IMR-90 (cell line): ENCODE results near the gene ME3. TPM values are rescaled to one million over a fixed set of nuclear protein-coding genes. Genes with fewer than 3 reads are reported as not detected.

Source experiments
- ATAC-seq: fragments of 200-7000 bp; cut with Tn5 transposase; 2 replicates; pipeline ENCODE4 v1.9.1; 2020; ENCODE audit warnings: low read depth, mild to moderate bottlenecking, moderate library complexity
- BruUV-seq: library from RNA; stranded (reverse); fragments of 400-500 nt; replicated peaks from 2 replicates; lab custom pipeline; 2021; lab: Mats Ljungman, UMichigan
- CTCF ChIA-PET: fragments of 300-600 bp; formaldehyde crosslinking; extraction: SDS; loops from one replicate; lab custom pipeline; 2021; ENCODE audit warnings: antibody characterized with exemption; lab: Yijun Ruan, JAX
- POLR2A ChIA-PET: fragments of 300-600 bp; sonication (Branson Sonifier 250); formaldehyde crosslinking; loops from one replicate; lab custom pipeline; 2022; ENCODE audit warnings: antibody characterized with exemption; ENCODE audit not compliant: unreplicated experiment; lab: Charles Lee
- DNase-seq: peaks from one replicate; pipeline ENCODE4 v3.0.0; 2013
- H2AFZ ChIP-seq: replicated peaks from 2 replicates; pipeline ENCODE3; 2013; ENCODE audit warnings: low read length, mild to moderate bottlenecking; ENCODE audit not compliant: poor library complexity
- H2AK5ac ChIP-seq: 2 replicates; pipeline ENCODE4 v1.6.1; 2013; ENCODE audit warnings: low read depth, low read length, inconsistent platforms
- H2AK9ac ChIP-seq: replicated peaks from 2 replicates; pipeline ENCODE3; 2013; ENCODE audit warnings: mild to moderate bottlenecking, low read depth, low read length, moderate library complexity; ENCODE audit not compliant: poor library complexity
- H2BK120ac ChIP-seq: 2 replicates; pipeline ENCODE4 v1.6.1; 2013; ENCODE audit warnings: low read depth, low read length, inconsistent platforms
- H2BK15ac ChIP-seq: 3 replicates; pipeline ENCODE4 v1.6.1; 2013; ENCODE audit warnings: low read depth, low read length, inconsistent platforms
- H2BK20ac ChIP-seq: 2 replicates; pipeline ENCODE4 v1.6.1; 2013; ENCODE audit warnings: low read depth, mild to moderate bottlenecking, inconsistent platforms, low read length, moderate library complexity
- H2BK5ac ChIP-seq: 2 replicates; pipeline ENCODE4 v1.6.1; 2013; ENCODE audit warnings: mild to moderate bottlenecking, low read depth, low read length, inconsistent platforms; ENCODE audit not compliant: poor library complexity, severe bottlenecking
- H3K14ac ChIP-seq: replicated peaks from 2 replicates; pipeline ENCODE4 v1.6.1; 2013; ENCODE audit warnings: low read depth, low read length, inconsistent platforms
- H3K18ac ChIP-seq: 2 replicates; pipeline ENCODE4 v1.6.1; 2013; ENCODE audit warnings: low read depth, low read length, control low read depth
- H3K23ac ChIP-seq: 2 replicates; pipeline ENCODE4 v1.6.1; 2013; ENCODE audit warnings: low read depth, low read length, inconsistent platforms
- H3K27ac ChIP-seq: 2 replicates; pipeline ENCODE4 v1.5.1; 2013; ENCODE audit warnings: mild to moderate bottlenecking, control low read depth, low read length; ENCODE audit not compliant: insufficient read depth
- H3K27me3 ChIP-seq: 2 replicates; pipeline ENCODE4 v1.6.1; 2013; ENCODE audit warnings: low read length; ENCODE audit not compliant: control insufficient read depth, insufficient read depth
- H3K36me3 ChIP-seq: 2 replicates; pipeline ENCODE4 v1.6.1; 2013; ENCODE audit warnings: low read length, mixed read lengths; ENCODE audit not compliant: control insufficient read depth, insufficient read depth
- H3K4ac ChIP-seq: 2 replicates; pipeline ENCODE4 v1.6.1; 2013; ENCODE audit warnings: low read depth, low read length, inconsistent platforms
- H3K4me1 ChIP-seq: 2 replicates; pipeline ENCODE4 v1.6.1; 2013; ENCODE audit warnings: low read length, mixed read lengths; ENCODE audit not compliant: control insufficient read depth, insufficient read depth
- H3K4me2 ChIP-seq: 2 replicates; pipeline ENCODE4 v1.6.1; 2013; ENCODE audit warnings: low read depth, mild to moderate bottlenecking, control low read depth, low read length, moderate library complexity
- H3K4me3 ChIP-seq: 2 replicates; pipeline ENCODE4 v1.5.1; 2013; ENCODE audit warnings: low read depth, mild to moderate bottlenecking, control low read depth, low read length, moderate library complexity; ENCODE audit not compliant: insufficient read depth
- H3K56ac ChIP-seq: 2 replicates; pipeline ENCODE4 v1.6.1; 2013; ENCODE audit warnings: low read length, inconsistent platforms; ENCODE audit not compliant: insufficient read depth; ENCODE audit errors: extremely low read depth
- H3K79me1 ChIP-seq, 2 experiments: 2 replicates each; pipeline ENCODE4 v1.6.1; 2013; ENCODE audit warnings: low read length in 2 of 2, inconsistent platforms in 1 of 2, low read depth in 1 of 2
- H3K9ac ChIP-seq: 2 replicates; pipeline ENCODE4 v1.6.1; 2013; ENCODE audit warnings: low read depth, low read length, control low read depth
- H3K9me1 ChIP-seq: 2 replicates; pipeline ENCODE4 v1.6.1; 2013; ENCODE audit warnings: low read length, inconsistent platforms; ENCODE audit not compliant: insufficient read depth
- H3K9me3 ChIP-seq: 2 replicates; pipeline ENCODE4 v1.6.1; 2013; ENCODE audit warnings: low read length; ENCODE audit not compliant: control insufficient read depth, insufficient read depth
- H4K20me1 ChIP-seq: 2 replicates; pipeline ENCODE4 v1.6.1; 2013; ENCODE audit warnings: low read length, inconsistent platforms; ENCODE audit not compliant: insufficient read depth
- H4K5ac ChIP-seq: 2 replicates; pipeline ENCODE4 v1.6.1; 2013; ENCODE audit warnings: mild to moderate bottlenecking, low read depth, low read length, control low read depth
- H4K8ac ChIP-seq, 2 experiments: 2 replicates each; pipeline ENCODE4 v1.6.1; 2013; ENCODE audit warnings: low read depth in 2 of 2, low read length in 2 of 2, control low read depth in 1 of 2, inconsistent platforms in 1 of 2
- H4K91ac ChIP-seq: 2 replicates; pipeline ENCODE4 v1.6.1; 2013; ENCODE audit warnings: low read depth, low read length, inconsistent platforms; ENCODE audit not compliant: insufficient read depth
- BHLHE40 ChIP-seq: fragments of 150-350 bp; IDR thresholded peaks from 2 replicates; pipeline ENCODE4 v1.6.1; 2016; ENCODE audit warnings: mild to moderate bottlenecking, low read depth, low read length
- CEBPB ChIP-seq: IDR thresholded peaks from 2 replicates; pipeline ENCODE4 v1.6.1; 2012; ENCODE audit warnings: low read depth, low read length, improper control_type of control experiment
- CHD1 ChIP-seq: IDR thresholded peaks from 2 replicates; pipeline ENCODE4 v1.6.1; 2012; ENCODE audit warnings: low read depth, low read length, improper control_type of control experiment
- POLR2A ChIP-seq: IDR thresholded peaks from 2 replicates; pipeline ENCODE4 v1.6.1; 2012; ENCODE audit warnings: mild to moderate bottlenecking, low read depth, low read length
- WGBS, 2 experiments: methylation state at CpG; one replicate each; pipeline versions ENCODE4 v1.1.5 to v1.1.7; 2013; ENCODE audit warnings: missing lambda C conversion rate in 2 of 2; ENCODE audit not compliant: insufficient read length in 1 of 2; ENCODE audit errors: extremely low coverage in 2 of 2; 5-methylcytosine and 5-hydroxymethylcytosine counted together
- dilution Hi-C: fragments of 300-500 bp; cut with HindIII; formaldehyde crosslinking; loops from one replicate; pipeline ENCODE4 v1.14.3; 2018; ENCODE audit warnings: low sequenced_read_pairs; ENCODE audit not compliant: unreplicated experiment
- in situ Hi-C: fragments of 300-500 bp; cut with MboI; formaldehyde crosslinking; loops from 3 replicates; pipeline ENCODE4 v1.14.3; 2019; ENCODE audit warnings: low sequenced_read_pairs, inconsistent platforms, mixed read lengths
- intact Hi-C: fragments of 100-400 bp; cut with micrococcal nuclease; formaldehyde crosslinking; loops from 2 replicates; pipeline ENCODE4 v1.10.0; 2022
- polyA plus RNA-seq, 3 experiments: library from polyadenylated mRNA; depleted of rRNA; stranded (reverse); fragments of >200 nt; gene quantifications; 2 replicates each; pipeline ENCODE4 v1.2.3, GENCODE V29; 2012; ENCODE audit warnings: low replicate concordance in 1 of 3
- total RNA-seq: library from RNA; depleted of rRNA; stranded (reverse); fragments of >200 nt; gene quantifications from 2 replicates; pipeline ENCODE4 v1.2.3, GENCODE V29; 2012

ME3 gene
- total and polyA plus RNA-seq, 2 of the 4 experiments (the other 2 are of a cell fraction), result 7.8 to 9.0 TPM

DNA sequence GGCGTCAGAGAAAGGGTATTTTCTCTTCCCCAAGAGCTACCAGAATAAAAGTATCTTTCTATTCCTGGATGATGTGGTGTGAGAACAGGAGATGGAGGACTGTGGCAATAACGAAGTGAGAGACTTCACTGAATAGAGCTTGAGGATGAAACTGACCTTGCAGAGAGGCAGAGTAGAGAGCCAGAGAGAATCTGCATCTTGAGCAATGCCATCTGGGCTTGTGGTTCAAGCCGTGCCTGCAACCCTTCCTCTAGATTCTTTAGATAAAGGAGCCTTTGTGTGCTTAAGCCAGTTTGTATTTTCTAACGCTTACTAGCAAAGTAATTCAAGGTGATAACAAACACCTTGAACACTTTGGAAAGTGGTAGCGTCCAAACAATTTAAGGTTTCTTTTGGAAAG lies 2.2 kb downstream of the ME3 start:
- H4K5ac ChIP-seq, result no peak overlapping the region
- peak overlapping the region; percentile 87; the same call in 1 of the 2 replicates for H3K23ac ChIP-seq
- H3K27ac ChIP-seq, result no peak overlapping the region
- no peaks in the 10 kb centered on the region; the same call in 1 of the 2 replicates for H3K9me1 ChIP-seq
- DNase-seq, result peak; percentile 43
- H3K4ac ChIP-seq, result no peak overlapping the region
- in situ Hi-C loops (loop anchor here (5.0 kb wide), 1 partner anchor 132 kb away; the partner anchor contains the start of gene PRSS23), dilution Hi-C loops (no loop called here), intact Hi-C loops (loop anchor here (2.0 to 10.0 kb wide), 4 partner anchors 61 to 245 kb away; no protein-coding TSS in a partner anchor)
- H3K27me3 ChIP-seq, result no peaks in the 10 kb centered on the region
- POLR2A ChIA-PET, result no interaction called here
- H3K4me2 ChIP-seq, result no peak overlapping the region
- H3K9me3 ChIP-seq, result no peaks in the 10 kb centered on the region
- H3K9ac ChIP-seq, result no peak overlapping the region
- WGBS, 2 experiments, result no CpG with 5 or more reads among the region's 5 CpGs
- no TSS peak for BruUV-seq
- H3K18ac ChIP-seq, result no peak overlapping the region
- no peak overlapping the region for H2BK20ac ChIP-seq
- no peak for TF ChIP-seq POLR2A
- no peak for TF ChIP-seq BHLHE40
- TF ChIP-seq CEBPB, result peak; percentile 33; the same call in 1 of the 2 replicates
- no peak for TF ChIP-seq CHD1
- H2BK120ac ChIP-seq, result peak overlapping the region; percentile 1; the same call in 1 of the 2 replicates
- no peaks in the 10 kb centered on the region for H3K36me3 ChIP-seq
- H3K4me1 ChIP-seq, result 0 out of 2 replicates have a peak, but pooled peaks cover 2% of the 10 kb centered on the region
- no peak overlapping the region for H4K91ac ChIP-seq
- no peaks in the 10 kb centered on the region for H4K20me1 ChIP-seq
- H2BK15ac ChIP-seq, result no peak overlapping the region
- CTCF ChIA-PET, result interaction anchor here (1.2 to 1.7 kb wide), 2 partner anchors 62 to 129 kb away, joined by 3 to 7 read pairs; no protein-coding TSS in a partner anchor
- no peak overlapping the region for H2AK9ac ChIP-seq
- ATAC-seq, result no peak
- no peak overlapping the region for H2AFZ ChIP-seq
- H3K14ac ChIP-seq, result 0 out of 2 replicates have a peak overlapping the region, but pooled peaks have one; percentile 23
- H3K79me1 ChIP-seq, result peaks cover 0 to 5% of the 10 kb centered on the region in 2 experiments; a peak in 2 of 4 replicates
- H3K56ac ChIP-seq, result no peak overlapping the region
- H3K4me3 ChIP-seq, result no peak overlapping the region
- no peak overlapping the region for H2AK5ac ChIP-seq
- no peak overlapping the region for H2BK5ac ChIP-seq
- no peak overlapping the region for H4K8ac ChIP-seq
